RCC 7860 (cell line): ENCODE measurements around the gene SMIM38.

Source experiments
- DNase-seq: peaks from one replicate; pipeline ENCODE4 v3.0.0-alpha.2; 2015; ENCODE audit warnings: low spot score
- FAIRE-seq: peaks from 2 replicates; lab custom pipeline; 2012; peaks lifted over from hg19 to GRCh38; lab: Jason Lieb, UNC

The SMIM38 gene

DNA sequence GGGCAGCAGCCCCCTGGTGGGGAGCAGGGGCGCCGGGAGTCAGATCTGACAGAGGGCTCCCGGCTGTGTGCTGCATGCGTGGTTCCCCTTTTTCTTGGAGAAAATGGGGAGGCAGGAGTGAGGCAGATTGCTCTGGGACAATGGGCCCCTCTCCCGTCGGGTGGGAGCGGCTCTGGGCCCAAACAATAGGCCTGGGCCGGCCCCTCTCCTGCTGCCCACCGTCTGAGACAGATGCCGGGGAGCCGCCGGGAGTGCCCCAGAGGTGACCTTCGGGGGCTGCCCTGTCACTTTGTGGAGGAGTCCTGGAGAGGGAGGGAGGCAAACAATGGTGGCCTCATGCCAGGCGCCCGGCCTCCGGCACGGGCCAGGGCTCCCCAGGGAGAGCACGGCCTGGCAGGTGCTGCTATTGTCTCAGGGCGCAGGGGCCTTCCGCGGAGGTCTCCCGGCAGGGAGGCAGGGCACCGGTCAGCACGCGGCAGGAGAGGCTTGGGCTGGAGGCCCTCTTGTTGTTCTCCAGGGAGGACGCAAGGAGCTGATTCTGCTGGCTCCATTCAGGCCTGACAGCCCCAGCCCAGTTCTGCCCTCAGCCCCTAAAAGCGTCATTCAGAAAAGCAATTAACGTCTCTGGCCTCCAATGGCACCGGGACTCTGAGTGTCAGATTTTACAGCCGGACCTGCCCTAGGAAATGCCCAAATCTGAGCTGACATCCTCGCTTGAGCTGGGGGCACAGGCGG lies 44.8 kb downstream of the SMIM38 start:
- no peak for FAIRE-seq
- no peak for DNase-seq

GRCh38 chr11:69201066-69201365 lies 45.3 kb downstream of the SMIM38 start:
- FAIRE-seq (no peak), DNase-seq (no peak)

DNA sequence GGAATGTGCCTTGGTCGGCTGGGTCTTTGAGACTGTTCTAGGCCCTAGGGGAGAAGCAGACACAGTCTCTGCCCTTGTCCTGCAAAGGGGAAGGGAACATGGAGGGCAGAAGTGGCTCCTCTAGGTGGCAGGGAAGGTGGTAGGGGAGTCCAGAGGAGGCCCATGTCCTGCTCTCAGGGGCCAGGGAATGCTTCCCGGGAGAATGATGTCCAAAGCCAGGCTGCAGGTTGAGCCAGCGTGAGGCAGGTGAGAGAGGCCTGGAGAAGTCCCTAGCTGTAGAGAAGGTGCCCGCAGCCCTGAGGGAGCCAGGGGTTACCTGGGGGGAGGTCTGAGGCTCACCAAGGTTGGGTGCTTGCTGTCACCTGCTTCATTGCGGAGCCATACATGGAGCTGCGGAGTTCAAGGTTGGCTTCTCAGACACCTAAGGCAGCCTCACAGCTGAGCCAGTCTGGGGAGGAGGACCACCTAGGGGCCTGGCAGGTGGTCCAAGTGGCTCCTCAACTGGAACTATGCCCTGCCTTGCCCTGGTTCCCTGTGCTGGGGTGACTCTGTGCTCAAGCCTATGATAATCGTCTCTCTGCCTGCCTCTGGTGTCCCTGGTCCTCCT lies 46.1 kb downstream of the SMIM38 start:
- DNase-seq (no peak), FAIRE-seq (no peak)

DNA sequence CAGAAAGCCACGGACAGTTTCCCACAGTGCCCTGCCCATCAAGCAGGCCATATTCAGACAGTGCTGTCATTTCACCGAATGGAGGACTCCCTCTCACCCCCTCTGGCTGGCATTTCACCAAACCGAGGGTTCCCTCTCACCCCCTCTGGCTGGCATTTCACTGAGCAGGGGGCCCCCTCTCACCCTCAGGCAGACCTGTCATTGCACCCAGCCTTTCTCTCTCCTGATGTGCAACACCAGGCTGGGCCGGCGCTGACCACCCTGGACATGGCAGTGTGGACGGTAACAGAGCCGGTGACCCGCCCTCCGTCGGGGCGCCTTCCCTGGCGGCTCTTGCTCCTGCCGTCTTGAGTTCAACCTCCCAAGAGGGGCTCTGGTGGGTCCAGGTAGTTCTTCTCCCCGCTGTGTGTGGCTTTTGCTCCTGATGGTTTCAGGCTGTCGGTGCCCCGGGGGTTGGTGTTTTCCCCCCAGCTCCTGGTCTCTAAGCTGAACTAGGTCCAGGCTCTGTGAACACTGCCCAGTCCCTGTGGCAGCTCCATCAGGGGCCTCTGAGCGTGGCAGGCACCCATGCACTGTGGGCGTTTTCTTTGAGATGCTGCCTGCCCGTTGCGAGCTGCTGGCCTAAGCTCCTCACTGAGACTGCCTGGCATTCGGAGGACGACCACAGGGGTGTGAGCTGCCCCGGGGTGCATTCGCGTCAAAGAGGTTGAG lies 46.9 kb downstream of the SMIM38 start:
- FAIRE-seq = no peak
- DNase-seq = no peak

DNA sequence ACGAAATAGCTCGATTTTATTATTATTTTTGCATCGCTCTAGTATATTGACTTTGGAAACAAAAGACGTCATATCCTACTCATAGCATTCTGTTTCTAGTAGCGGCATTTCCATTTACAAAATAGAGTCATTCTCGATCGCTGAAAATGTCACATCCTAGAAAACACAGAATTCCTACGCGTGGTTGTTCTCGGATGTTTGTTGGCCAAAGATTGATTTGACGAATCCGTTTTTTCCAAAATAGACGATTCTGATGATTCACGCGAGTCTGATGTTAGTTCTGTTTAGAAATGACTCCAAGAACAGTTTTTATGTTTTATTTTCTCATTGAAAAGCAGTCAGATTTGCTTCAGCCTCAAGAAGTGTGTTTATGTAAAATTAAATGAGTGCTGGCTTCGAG lies 47.6 kb downstream of the SMIM38 start:
- FAIRE-seq (no peak), DNase-seq (no peak)

- FAIRE-seq = no peak
These were observed 48.1 kb downstream of the SMIM38 start for GRCh38 chr11:69203901-69204245.

DNA sequence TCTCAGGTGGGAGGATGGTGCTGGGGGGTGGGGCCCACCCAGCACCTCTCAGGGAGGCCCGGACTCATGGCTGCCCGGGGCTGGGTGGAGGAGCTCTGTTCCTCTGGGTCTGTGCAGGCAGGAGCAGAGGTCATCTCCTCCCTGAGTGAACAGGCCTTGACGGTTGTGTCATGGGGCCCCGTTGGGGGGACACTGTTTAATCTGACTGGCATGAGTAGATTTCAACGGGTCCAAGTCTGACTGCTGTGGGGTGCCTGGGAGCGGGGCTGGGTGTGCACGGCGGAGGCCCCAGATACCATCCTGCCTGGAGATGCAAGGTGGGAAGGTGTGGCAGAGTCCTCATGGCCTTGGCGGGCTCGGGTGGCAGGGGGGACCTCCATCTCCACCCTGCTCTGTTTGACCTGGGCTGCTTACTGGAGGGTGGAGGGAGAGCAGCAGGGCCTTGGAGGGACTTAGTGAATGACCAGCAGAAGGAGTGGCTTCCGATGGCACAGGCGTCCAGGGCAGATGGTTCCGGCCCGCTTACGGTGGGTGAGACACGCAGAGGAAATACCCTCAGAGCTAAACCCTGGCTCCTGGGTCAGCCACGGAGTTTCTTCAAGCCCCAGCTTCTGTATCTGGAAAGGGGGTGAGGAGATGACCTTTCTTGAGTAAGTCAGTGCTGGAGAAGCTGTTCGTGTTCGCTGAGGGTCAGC lies 48.7 kb downstream of the SMIM38 start:
- FAIRE-seq (no peak), DNase-seq (no peak)

More at GRCh38 chr11:69203901-69204245, 48.1 kb downstream of the SMIM38 start:
- DNase-seq = no peak

- FAIRE-seq (no peak), DNase-seq (no peak)
These were observed 49.4 kb downstream of the SMIM38 start for GRCh38 chr11:69204941-69205742.
